AG10803 (cell line): ENCODE data around the gene LIN28B.

Experiments
- DNase-seq: peaks from one replicate; pipeline ENCODE4 v3.0.0; 2010; ENCODE audit warnings: low read depth
- H3K4me3 ChIP-seq: 2 replicates; pipeline ENCODE4 v1.5.1; 2011; ENCODE audit warnings: mild to moderate bottlenecking, low read length, control low read depth
- TF ChIP-seq, protein P1 (sequence below): conservative IDR thresholded peaks from 2 replicates; pipeline ENCODE4 v1.5.1; 2011; ENCODE audit warnings: mild to moderate bottlenecking, low read length, control low read depth, inconsistent platforms

The LIN28B gene

DNA sequence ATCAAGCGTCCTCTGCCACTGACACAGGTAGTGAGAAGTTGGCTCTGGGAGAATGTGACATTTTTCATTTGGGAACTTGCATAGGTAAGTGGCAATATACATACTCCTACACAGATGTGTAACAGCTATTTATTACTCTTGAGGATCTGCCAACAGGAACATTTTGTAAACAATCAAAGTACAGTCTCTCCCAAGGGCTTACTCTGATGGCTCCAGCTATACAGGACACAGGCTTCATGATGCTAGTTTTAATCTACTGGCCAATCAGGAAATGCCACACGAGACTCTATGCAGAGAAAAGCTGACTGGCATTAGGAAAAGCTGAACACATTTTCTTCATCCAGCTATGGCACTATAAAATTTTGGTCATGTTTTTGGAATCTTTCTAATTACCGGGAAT lies 165.1 kb downstream of the LIN28B start:
- TF ChIP-seq, protein P1, sequence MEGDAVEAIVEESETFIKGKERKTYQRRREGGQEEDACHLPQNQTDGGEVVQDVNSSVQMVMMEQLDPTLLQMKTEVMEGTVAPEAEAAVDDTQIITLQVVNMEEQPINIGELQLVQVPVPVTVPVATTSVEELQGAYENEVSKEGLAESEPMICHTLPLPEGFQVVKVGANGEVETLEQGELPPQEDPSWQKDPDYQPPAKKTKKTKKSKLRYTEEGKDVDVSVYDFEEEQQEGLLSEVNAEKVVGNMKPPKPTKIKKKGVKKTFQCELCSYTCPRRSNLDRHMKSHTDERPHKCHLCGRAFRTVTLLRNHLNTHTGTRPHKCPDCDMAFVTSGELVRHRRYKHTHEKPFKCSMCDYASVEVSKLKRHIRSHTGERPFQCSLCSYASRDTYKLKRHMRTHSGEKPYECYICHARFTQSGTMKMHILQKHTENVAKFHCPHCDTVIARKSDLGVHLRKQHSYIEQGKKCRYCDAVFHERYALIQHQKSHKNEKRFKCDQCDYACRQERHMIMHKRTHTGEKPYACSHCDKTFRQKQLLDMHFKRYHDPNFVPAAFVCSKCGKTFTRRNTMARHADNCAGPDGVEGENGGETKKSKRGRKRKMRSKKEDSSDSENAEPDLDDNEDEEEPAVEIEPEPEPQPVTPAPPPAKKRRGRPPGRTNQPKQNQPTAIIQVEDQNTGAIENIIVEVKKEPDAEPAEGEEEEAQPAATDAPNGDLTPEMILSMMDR: no peak
- H3K4me3 ChIP-seq: no peak overlapping the region

DNA sequence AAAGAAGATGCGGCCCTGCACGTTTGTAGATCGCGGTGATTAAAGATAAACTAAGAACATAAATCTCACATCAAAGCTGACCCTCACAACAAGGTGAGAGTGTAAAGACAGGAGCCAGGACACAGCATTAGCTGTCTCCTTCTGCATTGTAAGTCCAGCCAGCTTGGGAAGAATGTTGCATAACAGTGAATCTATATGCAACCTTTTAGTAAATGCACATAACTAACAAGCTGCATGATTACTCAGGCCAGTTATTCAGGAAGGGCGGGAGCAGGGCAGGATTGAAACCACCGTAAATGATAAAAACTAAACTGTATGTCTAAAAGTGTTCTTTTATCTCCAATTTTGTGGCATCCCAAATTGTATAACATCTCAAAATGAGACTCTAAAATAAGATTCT lies 165.8 kb downstream of the LIN28B start:
- H3K4me3 ChIP-seq: no peak overlapping the region
- TF ChIP-seq, protein P1: no peak
- no peak for DNase-seq

More for the DNA sequence above, 165.1 kb downstream of the LIN28B start:
- DNase-seq: no peak
